Progenitor cell of endocrine pancreas (in vitro differentiated cells): Measurements from ENCODE around the gene OR13F1. TPM values are rescaled to one million over a fixed set of nuclear protein-coding genes. Genes with fewer than 3 reads are reported as not detected.

ENCODE experiments used
- DNase-seq: peaks from one replicate; pipeline ENCODE4 v3.0.0; 2021; ENCODE audit warnings: low spot score; ENCODE audit not compliant: unreplicated experiment
- H3K27ac Mint-ChIP-seq: 2 replicates; pipeline ENCODE4 v1.8.0; 2021; ENCODE audit warnings: mild to moderate bottlenecking, moderate library complexity, mixed read lengths
- H3K27me3 Mint-ChIP-seq: 2 replicates; pipeline ENCODE4 v1.8.0; 2021; ENCODE audit warnings: mixed read lengths
- H3K36me3 Mint-ChIP-seq: 2 replicates; pipeline ENCODE4 v1.8.0; 2022; ENCODE audit warnings: mixed read lengths; ENCODE audit not compliant: insufficient read depth
- H3K4me1 Mint-ChIP-seq: 2 replicates; pipeline ENCODE4 v1.8.0; 2021; ENCODE audit warnings: low read depth, mixed read lengths
- H3K4me3 Mint-ChIP-seq: 2 replicates; pipeline ENCODE4 v1.8.0; 2021; ENCODE audit warnings: low read depth, mild to moderate bottlenecking, moderate library complexity, mixed read lengths
- H3K9me3 Mint-ChIP-seq: 2 replicates; pipeline ENCODE4 v1.8.0; 2021; ENCODE audit warnings: low read depth, mixed read lengths
- total RNA-seq: library from RNA; stranded (reverse); gene quantifications from 2 replicates; pipeline ENCODE4 v1.2.1, GENCODE V29; 2021
- TF ChIP-seq, protein P1 (sequence below): fragments of 200-600 bp; sonication (generic); IDR thresholded peaks from one replicate; pipeline ENCODE4 v1.5.0; 2021; ENCODE audit warnings: antibody characterized with exemption, mild to moderate bottlenecking; ENCODE audit not compliant: unreplicated experiment

The OR13F1 gene
- total RNA-seq, 1 donor from 2014 or later = not detected

DNA sequence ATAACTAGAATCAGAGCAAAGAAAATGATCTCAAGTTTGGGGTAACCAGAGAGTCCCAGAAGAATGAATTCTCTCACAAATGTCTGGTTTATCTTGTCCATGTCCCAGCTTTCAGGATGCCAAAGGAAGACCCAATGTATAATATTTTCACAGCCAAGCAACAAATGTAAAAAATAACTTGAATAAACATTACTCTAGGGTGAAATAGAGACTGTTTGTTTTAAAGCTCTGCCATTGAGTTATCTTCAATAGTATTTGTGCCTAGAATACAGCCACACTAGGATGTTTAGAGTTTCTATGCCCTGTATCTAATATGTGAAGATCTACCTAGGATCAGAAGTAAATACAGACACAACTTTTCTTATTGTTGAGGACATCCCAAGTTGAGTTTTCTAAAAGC is 23.0 kb downstream of the OR13F1 start, which contains the start of gene OR13C4:
Gene OR13C4 (minus strand): TSS at position 101 of the 400 bp plus-strand sequence. CDS start 0 bp downstream, at position 101.
- Mint-ChIP-seq H3K9me3 (peaks cover 12% of the 10 kb centered on the region), H3K4me1 (no peaks in the 10 kb centered on the region), H3K36me3 (no peaks in the 10 kb centered on the region)

DNA sequence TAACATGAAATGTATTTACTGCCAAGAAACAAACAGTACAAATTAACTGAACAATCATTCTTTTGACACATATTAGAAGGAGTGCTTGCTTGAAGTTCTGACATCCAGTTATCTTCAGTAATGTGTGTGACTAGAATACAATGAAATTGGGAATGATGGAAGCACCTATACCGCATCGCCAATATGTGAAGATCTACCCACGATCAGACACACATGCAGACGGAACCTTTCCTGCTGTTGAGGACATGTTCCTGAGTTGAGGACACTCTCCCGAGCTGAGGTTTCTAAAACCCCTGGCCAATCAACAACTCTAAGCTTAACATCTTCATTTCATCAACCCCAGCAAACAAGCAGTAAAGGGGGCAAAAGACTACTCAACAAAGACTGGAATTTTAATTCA is 32.7 kb downstream of the OR13F1 start, which contains the start of gene OR13C3:
Gene OR13C3 (minus strand): TSS at position 101 of the 400 bp plus-strand sequence. CDS start 133 bp downstream, outside the sequence.
- Mint-ChIP-seq H3K9me3 (no peaks in the 10 kb centered on the region), H3K36me3 (no peaks in the 10 kb centered on the region)

More for the DNA sequence above, 23.0 kb downstream of the OR13F1 start, which contains the start of gene OR13C4:
- Mint-ChIP-seq H3K27ac (no peak within 1 kb of the TSS), H3K4me3 (no peak within 1 kb of the TSS), H3K27me3 (no peaks in the 10 kb centered on the region)
- DNase-seq = no peak
- TF ChIP-seq, protein P1, sequence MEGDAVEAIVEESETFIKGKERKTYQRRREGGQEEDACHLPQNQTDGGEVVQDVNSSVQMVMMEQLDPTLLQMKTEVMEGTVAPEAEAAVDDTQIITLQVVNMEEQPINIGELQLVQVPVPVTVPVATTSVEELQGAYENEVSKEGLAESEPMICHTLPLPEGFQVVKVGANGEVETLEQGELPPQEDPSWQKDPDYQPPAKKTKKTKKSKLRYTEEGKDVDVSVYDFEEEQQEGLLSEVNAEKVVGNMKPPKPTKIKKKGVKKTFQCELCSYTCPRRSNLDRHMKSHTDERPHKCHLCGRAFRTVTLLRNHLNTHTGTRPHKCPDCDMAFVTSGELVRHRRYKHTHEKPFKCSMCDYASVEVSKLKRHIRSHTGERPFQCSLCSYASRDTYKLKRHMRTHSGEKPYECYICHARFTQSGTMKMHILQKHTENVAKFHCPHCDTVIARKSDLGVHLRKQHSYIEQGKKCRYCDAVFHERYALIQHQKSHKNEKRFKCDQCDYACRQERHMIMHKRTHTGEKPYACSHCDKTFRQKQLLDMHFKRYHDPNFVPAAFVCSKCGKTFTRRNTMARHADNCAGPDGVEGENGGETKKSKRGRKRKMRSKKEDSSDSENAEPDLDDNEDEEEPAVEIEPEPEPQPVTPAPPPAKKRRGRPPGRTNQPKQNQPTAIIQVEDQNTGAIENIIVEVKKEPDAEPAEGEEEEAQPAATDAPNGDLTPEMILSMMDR = no peak

DNA sequence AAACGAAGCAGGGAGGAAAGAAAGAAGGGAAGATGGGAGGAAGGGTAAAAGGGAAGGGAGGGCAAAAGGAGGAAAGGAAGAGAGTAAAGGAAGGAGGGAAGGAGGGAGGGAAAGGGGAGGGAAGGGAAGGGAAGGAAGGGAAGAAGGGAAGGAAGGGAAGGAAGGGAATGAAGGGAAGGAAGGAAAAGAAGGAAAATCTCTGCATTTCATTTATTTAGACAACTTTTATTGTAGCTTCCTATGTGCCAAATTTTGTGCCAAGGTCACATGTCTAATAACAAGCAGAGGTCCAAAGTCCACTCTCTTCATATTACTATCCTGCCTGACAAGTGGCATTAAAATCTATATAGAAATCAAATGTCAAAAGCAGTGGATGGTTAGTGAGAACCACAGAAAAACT is 35.2 kb downstream of the OR13F1 start:
- no peak overlapping the region for H3K4me3 Mint-ChIP-seq
- DNase-seq = no peak
- peak overlapping the region; percentile 26 for H3K27ac Mint-ChIP-seq
- H3K9me3 Mint-ChIP-seq = no peaks in the 10 kb centered on the region
- TF ChIP-seq, protein P1 = no peak
- no peaks in the 10 kb centered on the region for H3K36me3 Mint-ChIP-seq
- no peaks in the 10 kb centered on the region for H3K27me3 Mint-ChIP-seq
- H3K4me1 Mint-ChIP-seq = no peaks in the 10 kb centered on the region

More for the DNA sequence above, 32.7 kb downstream of the OR13F1 start, which contains the start of gene OR13C3:
- no peaks in the 10 kb centered on the region for H3K27me3 Mint-ChIP-seq
- H3K4me1 Mint-ChIP-seq = no peaks in the 10 kb centered on the region
- DNase-seq = no peak
- no peak within 1 kb of the TSS for H3K27ac Mint-ChIP-seq
- no peak within 1 kb of the TSS for H3K4me3 Mint-ChIP-seq
- TF ChIP-seq, protein P1 = no peak

DNA sequence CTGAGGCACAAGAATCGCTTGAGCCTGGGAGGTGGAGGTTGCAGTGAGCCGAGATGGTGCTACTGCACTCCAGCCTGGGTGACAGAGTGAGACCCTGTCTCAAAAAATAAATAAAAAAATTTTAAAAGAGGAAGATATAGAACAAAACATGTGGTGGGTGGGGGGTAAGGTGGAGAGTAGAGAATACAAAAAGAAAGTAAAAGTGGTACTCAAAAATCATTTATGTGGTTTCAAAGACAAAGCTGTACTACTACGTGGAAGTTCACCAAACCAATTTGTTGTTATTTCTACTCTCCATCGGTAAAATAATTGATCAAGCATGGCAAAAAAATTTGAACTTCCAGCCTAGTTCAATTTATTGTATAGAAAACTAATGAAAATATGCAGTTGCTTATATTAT is 40.6 kb downstream of the OR13F1 start:
- no peak overlapping the region for H3K4me3 Mint-ChIP-seq
- H3K4me1 Mint-ChIP-seq = no peaks in the 10 kb centered on the region
- no peaks in the 10 kb centered on the region for H3K27me3 Mint-ChIP-seq
- DNase-seq = no peak
- H3K9me3 Mint-ChIP-seq = no peaks in the 10 kb centered on the region
- no peak overlapping the region for H3K27ac Mint-ChIP-seq
- TF ChIP-seq, protein P1 = no peak
- H3K36me3 Mint-ChIP-seq = no peaks in the 10 kb centered on the region

DNA sequence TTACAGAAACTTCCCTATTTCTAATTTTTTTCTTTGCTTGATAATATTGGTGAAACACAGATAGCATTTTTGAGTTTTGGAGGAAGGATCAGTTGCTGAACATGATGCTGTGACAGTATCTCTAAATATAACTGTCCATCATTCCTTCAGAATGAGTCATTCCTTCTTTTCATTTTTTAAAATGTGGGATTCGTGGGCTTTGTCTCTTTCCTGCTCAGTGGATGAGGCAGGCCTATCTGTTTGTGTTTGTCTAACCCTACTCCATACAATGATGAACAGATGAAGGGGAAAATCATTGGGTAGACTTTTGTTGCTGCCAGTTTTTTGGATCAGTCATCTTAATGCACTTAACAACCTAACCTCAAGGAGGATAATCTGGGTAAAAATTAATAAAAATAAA is 49.2 kb downstream of the OR13F1 start:
- Mint-ChIP-seq H3K9me3 (peaks cover 9% of the 10 kb centered on the region), H3K36me3 (no peaks in the 10 kb centered on the region), H3K27me3 (no peaks in the 10 kb centered on the region), H3K27ac (no peak overlapping the region), H3K4me3 (no peak overlapping the region), H3K4me1 (no peaks in the 10 kb centered on the region)
- DNase-seq = no peak
- TF ChIP-seq, protein P1 = no peak

Other genes starting within 250 kb of the OR13F1 start
- gene OR13C4, start 22.9 kb downstream of the OR13F1 start, total RNA-seq = not detected in 2 replicates
- gene OR13C3, start 32.6 kb downstream of the OR13F1 start, total RNA-seq = not detected in 2 replicates
- not detected in 2 replicates for gene OR13C8, start 64.9 kb downstream of the OR13F1 start, total RNA-seq
- 0.47 TPM in 1 of 2 replicates, not detected in the other for gene OR13C5, start 95.2 kb downstream of the OR13F1 start, total RNA-seq
- 0.36 and 0.47 TPM in 2 replicates for gene OR13C2, start 101.4 kb downstream of the OR13F1 start, total RNA-seq
- 0.36 and 0.48 TPM in 2 replicates for gene OR13C9, start 113.9 kb downstream of the OR13F1 start, total RNA-seq
- not detected in 2 replicates for gene OR13D1, start 190.3 kb downstream of the OR13F1 start, total RNA-seq
- 25.1 and 26.4 TPM in 2 replicates for gene NIPSNAP3A, start 243.4 kb downstream of the OR13F1 start, total RNA-seq